B cell (primary cell): ENCODE data around the gene RGS6. TPM values are rescaled to one million over a fixed set of nuclear protein-coding genes. Genes with fewer than 3 reads are reported as not detected.

Experiments used
- ATAC-seq: fragments of 200-7000 bp; cut with Tn5 transposase; one replicate; pipeline ENCODE4 v1.10.0; 2021; ENCODE audit warnings: low read depth, mild to moderate bottlenecking, moderate number of reproducible peaks, moderate library complexity
- CTCF ChIA-PET: fragments of 350-600 bp; sonication (Branson Sonifier 250); formaldehyde crosslinking; loops from one replicate; lab custom pipeline; 2021; ENCODE audit warnings: antibody characterized with exemption, inconsistent platforms; lab: Charles Lee
- POLR2A ChIA-PET: fragments of 350-600 bp; sonication (Branson Sonifier 250); formaldehyde crosslinking; loops from one replicate; lab custom pipeline; 2021; ENCODE audit warnings: antibody characterized with exemption; lab: Charles Lee
- DNase-seq: peaks from one replicate; pipeline ENCODE4 v3.0.0; 2013
- H2AFZ ChIP-seq: 2 replicates; pipeline ENCODE4 v1.6.1; 2012; ENCODE audit warnings: mild to moderate bottlenecking, low read depth, low read length; ENCODE audit not compliant: insufficient read depth, poor library complexity, severe bottlenecking
- H3K27ac ChIP-seq, 2 donors: 1 replicate in 1 of 2; 2 replicates in 1 of 2; pipeline ENCODE4 v1.5.1; 2012 to 2013; ENCODE audit warnings: low read length in 2 of 2, mild to moderate bottlenecking in 2 of 2, moderate library complexity in 1 of 2
- H3K27me3 ChIP-seq, 4 experiments: fragments of 200-600 bp in 1 of 4; sonication (generic) in 1 of 4; replicated peaks in 1 of 4; 1 replicate in 2 of 4; 2 replicates in 2 of 4; pipeline versions ENCODE4 v1.6.1 to v1.7.0; 2013 to 2016; ENCODE audit warnings: low read length in 3 of 4, mild to moderate bottlenecking in 2 of 4, mixed read lengths in 1 of 4, moderate library complexity in 1 of 4; ENCODE audit not compliant: insufficient read depth in 4 of 4, control insufficient read depth in 3 of 4; ENCODE audit errors: control extremely low read depth in 1 of 4
- H3K36me3 ChIP-seq, 2 experiments: replicated peaks in 1 of 2; 1 replicate in 1 of 2; 2 replicates in 1 of 2; pipeline versions ENCODE4 v1.6.1 to v1.7.1; 2013; ENCODE audit warnings: low read length in 1 of 2; ENCODE audit not compliant: insufficient read depth in 2 of 2, control insufficient read depth in 1 of 2; ENCODE audit errors: control extremely low read depth in 1 of 2, extremely low read depth in 1 of 2
- H3K4me1 ChIP-seq, 2 donors: fragments of 200-600 bp in 1 of 2; sonication (generic) in 1 of 2; 1 replicate in 1 of 2; 2 replicates in 1 of 2; pipeline versions ENCODE4 v1.5.1 to v1.6.1; 2013 to 2017; ENCODE audit warnings: low read length in 2 of 2; ENCODE audit not compliant: control insufficient read depth in 2 of 2, insufficient read depth in 2 of 2
- H3K4me2 ChIP-seq: replicated peaks from 2 replicates; pipeline ENCODE3; 2012; ENCODE audit warnings: mild to moderate bottlenecking, low read depth, low read length; ENCODE audit not compliant: poor library complexity, severe bottlenecking
- H3K4me3 ChIP-seq, 5 experiments: fragments of 200-600 bp in 1 of 5; sonication (generic) in 1 of 5; 1 replicate in 3 of 5; 2 replicates in 2 of 5; pipeline versions ENCODE4 v1.5.1 to v1.7.0; 2011 to 2016; ENCODE audit warnings: low read length in 4 of 5, mild to moderate bottlenecking in 4 of 5, low read depth in 2 of 5, control low read depth in 1 of 5, moderate library complexity in 1 of 5; ENCODE audit not compliant: insufficient read depth in 1 of 5; ENCODE audit errors: control extremely low read depth in 1 of 5, extremely low read depth in 1 of 5
- H3K79me2 ChIP-seq: fragments of 200-600 bp; sonication (generic); one replicate; pipeline ENCODE4 v1.6.0; 2016; ENCODE audit warnings: low read length; ENCODE audit not compliant: control insufficient read depth, insufficient read depth
- H3K9ac ChIP-seq: fragments of 200-600 bp; sonication (generic); 2 replicates; pipeline ENCODE4 v1.6.1; 2017; ENCODE audit warnings: mild to moderate bottlenecking, low read length, moderate library complexity
- H3K9me3 ChIP-seq, 3 donors: one replicate each; pipeline versions ENCODE4 v1.6.1 to v1.7.1; 2013; ENCODE audit warnings: low read length in 2 of 3; ENCODE audit not compliant: control insufficient read depth in 2 of 3, insufficient read depth in 1 of 3; ENCODE audit errors: control extremely low read depth in 1 of 3
- H4K20me1 ChIP-seq: 2 replicates; pipeline ENCODE4 v1.6.0; 2012; ENCODE audit warnings: mild to moderate bottlenecking, low read length; ENCODE audit not compliant: insufficient read depth, control insufficient read depth, poor library complexity, severe bottlenecking
- H3K27ac Mint-ChIP-seq: one replicate; pipeline ENCODE4 v1.8.0; 2021; ENCODE audit warnings: mixed read lengths
- H3K27me3 Mint-ChIP-seq: one replicate; pipeline ENCODE4 v1.8.0; 2021; ENCODE audit warnings: mixed read lengths
- H3K4me1 Mint-ChIP-seq: one replicate; pipeline ENCODE4 v1.8.0; 2021; ENCODE audit warnings: mixed read lengths
- H3K4me3 Mint-ChIP-seq: one replicate; pipeline ENCODE4 v1.8.0; 2021; ENCODE audit warnings: mixed read lengths
- H3K9me3 Mint-ChIP-seq: one replicate; pipeline ENCODE4 v1.8.0; 2022; ENCODE audit warnings: mixed read lengths; ENCODE audit not compliant: insufficient read depth
- EZH2 ChIP-seq: IDR thresholded peaks from 2 replicates; pipeline ENCODE4 v1.6.1; 2012; ENCODE audit warnings: borderline replicate concordance, low read depth, mild to moderate bottlenecking, moderate library complexity, low read length; ENCODE audit not compliant: insufficient read depth, poor library complexity, severe bottlenecking
- WGBS: methylation state at CpG from one replicate; pipeline ENCODE4 v1.1.5; 2013; ENCODE audit warnings: missing lambda C conversion rate; ENCODE audit not compliant: insufficient coverage; 5-methylcytosine and 5-hydroxymethylcytosine counted together
- intact Hi-C: fragments of 100-400 bp; cut with micrococcal nuclease; formaldehyde crosslinking; loops from one replicate; pipeline ENCODE4 v1.10.0; 2022
- polyA plus RNA-seq: library from polyadenylated mRNA; depleted of rRNA; stranded (reverse); fragments of >200 nt; gene quantifications from 2 replicates; pipeline ENCODE4 v1.2.3, GENCODE V29; 2012
- total RNA-seq, 2 donors: library from RNA; stranded (reverse); fragments of 120-200 nt in 1 of 2; gene quantifications; 1 replicate in 1 of 2; 2 replicates in 1 of 2; pipeline versions ENCODE4 v1.2.3 to v1.2.4, GENCODE V29; 2013 to 2022
- TF ChIP-seq, protein P1 (sequence below): fragments of 200-600 bp; IDR thresholded peaks from one replicate; pipeline ENCODE4 v1.8.0; 2022; ENCODE audit warnings: antibody characterized with exemption, mild to moderate bottlenecking

Gene RGS6
- total and polyA plus RNA-seq, 2 donors (not counting 1 experiment from before 2014, with no cell fraction given): 0.07 TPM; not detected in 1

DNA sequence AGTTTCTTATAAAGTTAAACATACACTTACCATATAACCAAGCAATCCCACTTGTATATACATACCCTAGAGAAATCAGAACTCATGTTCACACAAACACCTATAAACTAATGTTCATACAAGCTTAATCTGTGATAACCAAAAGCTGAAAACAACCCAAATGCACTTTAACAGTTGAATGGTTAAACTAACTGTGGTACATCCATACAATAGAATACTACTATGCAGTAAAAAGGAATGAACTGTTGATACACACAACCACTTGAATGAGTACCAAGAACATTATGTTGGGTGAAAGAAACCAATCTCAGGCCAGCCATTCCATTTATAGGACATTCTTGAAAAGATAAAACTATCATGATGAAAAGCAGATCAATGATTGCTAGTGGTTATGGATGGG is 534.1 kb downstream of the RGS6 start:
- POLR2A ChIA-PET: no interaction called here

GRCh38 chr14:72471346-72471745 is 539.1 kb downstream of the RGS6 start:
- Mint-ChIP-seq H3K9me3 (peaks cover 2% of the 10 kb centered on the region), H3K27me3 (peaks cover 6% of the 10 kb centered on the region), H3K4me1 (peaks cover 5% of the 10 kb centered on the region), H3K27ac (no peak overlapping the region), H3K4me3 (no peak overlapping the region)
- Histone ChIP-seq H3K4me2 (no peak overlapping the region), H3K4me1 (peaks cover 1 to 3% of the 10 kb centered on the region in 2 donors), H3K27ac (no peak overlapping the region), H3K27me3 (no peaks in the 10 kb centered on the region), H3K9me3 (peaks cover 2 to 5% (median 4%) of the 10 kb centered on the region in 3 donors), H3K36me3 (no peaks in the 10 kb centered on the region), H4K20me1 (no peaks in the 10 kb centered on the region), H3K9ac (no peak overlapping the region), H3K4me3 (no peak overlapping the region), H2AFZ (no peak overlapping the region), H3K79me2 (no peaks in the 10 kb centered on the region)
- 92% methylated on average over 4 of the region's 6 CpGs for WGBS
- ATAC-seq (no peak), DNase-seq (no peak)
- intact Hi-C loops: no loop called here
- ChIA-PET CTCF (no interaction called here), POLR2A (no interaction called here)
- TF ChIP-seq, protein P1, sequence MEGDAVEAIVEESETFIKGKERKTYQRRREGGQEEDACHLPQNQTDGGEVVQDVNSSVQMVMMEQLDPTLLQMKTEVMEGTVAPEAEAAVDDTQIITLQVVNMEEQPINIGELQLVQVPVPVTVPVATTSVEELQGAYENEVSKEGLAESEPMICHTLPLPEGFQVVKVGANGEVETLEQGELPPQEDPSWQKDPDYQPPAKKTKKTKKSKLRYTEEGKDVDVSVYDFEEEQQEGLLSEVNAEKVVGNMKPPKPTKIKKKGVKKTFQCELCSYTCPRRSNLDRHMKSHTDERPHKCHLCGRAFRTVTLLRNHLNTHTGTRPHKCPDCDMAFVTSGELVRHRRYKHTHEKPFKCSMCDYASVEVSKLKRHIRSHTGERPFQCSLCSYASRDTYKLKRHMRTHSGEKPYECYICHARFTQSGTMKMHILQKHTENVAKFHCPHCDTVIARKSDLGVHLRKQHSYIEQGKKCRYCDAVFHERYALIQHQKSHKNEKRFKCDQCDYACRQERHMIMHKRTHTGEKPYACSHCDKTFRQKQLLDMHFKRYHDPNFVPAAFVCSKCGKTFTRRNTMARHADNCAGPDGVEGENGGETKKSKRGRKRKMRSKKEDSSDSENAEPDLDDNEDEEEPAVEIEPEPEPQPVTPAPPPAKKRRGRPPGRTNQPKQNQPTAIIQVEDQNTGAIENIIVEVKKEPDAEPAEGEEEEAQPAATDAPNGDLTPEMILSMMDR: no peak
- TF ChIP-seq EZH2: no peak

More for the DNA sequence above, 534.1 kb downstream of the RGS6 start:
- no peak overlapping the region for H3K9ac ChIP-seq
- H3K27ac ChIP-seq: no peak overlapping the region
- intact Hi-C loops: no loop called here
- no peaks in the 10 kb centered on the region for H3K79me2 ChIP-seq
- H3K4me1 Mint-ChIP-seq: no peaks in the 10 kb centered on the region
- peaks cover 11% of the 10 kb centered on the region for H3K9me3 Mint-ChIP-seq
- H3K4me3 Mint-ChIP-seq: no peak overlapping the region
- peaks cover 14% of the 10 kb centered on the region for H3K27me3 Mint-ChIP-seq
- H2AFZ ChIP-seq: no peak overlapping the region
- no peak overlapping the region for H3K4me3 ChIP-seq
- H3K36me3 ChIP-seq: no peaks in the 10 kb centered on the region
- no peaks in the 10 kb centered on the region for H3K27me3 ChIP-seq
- no peak for ATAC-seq
- TF ChIP-seq, protein P1: no peak
- TF ChIP-seq EZH2: no peak
- H3K9me3 ChIP-seq: peaks cover 2 to 11% (median 4%) of the 10 kb centered on the region in 3 donors
- H4K20me1 ChIP-seq: no peaks in the 10 kb centered on the region
- H3K27ac Mint-ChIP-seq: no peak overlapping the region
- CTCF ChIA-PET: no interaction called here
- DNase-seq: no peak
- H3K4me1 ChIP-seq: no peaks in the 10 kb centered on the region
- H3K4me2 ChIP-seq: no peak overlapping the region
